ENCODE measurements around the gene SETD3. TPM values are rescaled to one million over a fixed set of nuclear protein-coding genes. Genes with fewer than 3 reads are reported as not detected.

SETD3 gene
- total and polyA plus RNA-seq, 2 of the 8 experiments (the other 6 are each of a cell fraction or from before 2014, with no cell fraction given), result 24.0 to 64.0 TPM

DNA sequence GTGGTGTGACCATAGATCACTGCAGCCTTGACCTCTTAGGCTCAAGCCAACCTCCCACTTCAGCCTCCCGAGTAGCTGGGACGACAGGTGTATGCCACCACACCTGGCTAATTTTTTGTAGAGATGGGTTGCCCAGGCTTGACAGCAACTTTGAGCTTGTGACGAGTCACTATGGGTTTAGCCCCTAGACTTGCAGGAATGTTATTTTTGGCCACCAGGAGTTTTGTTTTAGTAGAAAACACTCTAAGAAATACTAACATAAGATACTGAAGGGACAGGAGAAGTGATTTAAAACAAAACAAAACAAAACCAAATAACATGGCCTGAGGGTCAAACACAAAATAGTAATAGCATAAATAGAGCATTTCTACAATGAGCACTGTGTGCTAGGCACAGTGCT lies 26.4 kb downstream of the SETD3 start:
- TF ChIP-seq ASH2L (IDR thresholded peaks at IDR 0.05; ENCODE audit: low read length), result no peak
- TF ChIP-seq SP4 (IDR thresholded peaks at IDR 0.05; ENCODE audit: low read length), result no peak
- no peak for TF ChIP-seq MAFK (IDR thresholded peaks at IDR 0.05; ENCODE audit: low read depth, low read length)
- no peak for TF ChIP-seq USF2 (IDR thresholded peaks at IDR 0.05; ENCODE audit: low read length)
- no peak for TF ChIP-seq GABPA (IDR thresholded peaks at IDR 0.05; ENCODE audit: borderline replicate concordance, insufficient read depth, low read length)
- no peak for TF ChIP-seq KDM1A (IDR thresholded peaks at IDR 0.05; ENCODE audit: borderline replicate concordance, low read length)
- no peak for TF ChIP-seq BCL11A (IDR thresholded peaks at IDR 0.05; ENCODE audit: low read depth in 2 of 2, low read length in 2 of 2)
- no peak for DNase-seq (ENCODE audit: low read depth in 1 of 2, low spot score in 2 of 2)
- Histone ChIP-seq H3K79me2 (ENCODE audit: control insufficient read depth in 1 of 2, insufficient read depth in 2 of 2, low read length in 2 of 2) (no peaks in the 10 kb centered on the region; a peak in 1 of 4 replicates), H3K4me2 (ENCODE audit: insufficient read depth in 1 of 2, low read depth in 2 of 2, low read length in 2 of 2) (no peak overlapping the region), H2AFZ (ENCODE audit: low read length) (no peak overlapping the region), H4K5ac (ENCODE audit: insufficient read length, low read depth, low read length) (no peak overlapping the region), H3K27me3 (replicated peaks in 1 of 4; ENCODE audit: control insufficient read depth in 3 of 4, extremely low read depth in 1 of 4, insufficient read depth in 3 of 4, low read length in 3 of 4) (no peaks in the 10 kb centered on the region), H2BK120ac (replicated peaks; ENCODE audit: low read depth, low read length) (no peak overlapping the region), H3K79me1 (ENCODE audit: low read depth, low read length) (no peaks in the 10 kb centered on the region), H3K9ac (replicated peaks in 1 of 4; ENCODE audit: extremely low read depth in 1 of 4, low read depth in 3 of 4, low read length in 3 of 4) (no peak overlapping the region), H3K18ac (ENCODE audit: extremely low read depth, low read length) (no peak overlapping the region), H3K27ac (ENCODE audit: low read depth, low read length) (no peak overlapping the region), H3K4ac (replicated peaks; ENCODE audit: insufficient read length, low read depth, low read length) (no peak overlapping the region), H3K36me3 (ENCODE audit: control insufficient read depth in 2 of 4, insufficient read depth in 4 of 4, low read length in 3 of 4) (peaks cover 4 to 11% (median 10%) of the 10 kb centered on the region in 4 experiments; a peak in 5 of 8 replicates), H3K23me2 (ENCODE audit: low read depth, low read length) (no peaks in the 10 kb centered on the region), H4K20me1 (replicated peaks in 1 of 2; ENCODE audit: control insufficient read depth in 1 of 2, insufficient read depth in 2 of 2, low read length in 2 of 2) (no peaks in the 10 kb centered on the region), H2BK20ac (ENCODE audit: low read length) (no peak overlapping the region), H2BK12ac (ENCODE audit: low read depth, low read length) (no peak overlapping the region), H4K91ac (replicated peaks; ENCODE audit: insufficient read length, low read length) (no peak overlapping the region), H3K4me3 (ENCODE audit: extremely low read depth in 1 of 4, insufficient read depth in 2 of 4, low read depth in 3 of 4, low read length in 4 of 4) (no peak overlapping the region), H2BK15ac (ENCODE audit: low read length) (no peak overlapping the region), H3K14ac (ENCODE audit: insufficient read length) (no peak overlapping the region), H2BK5ac (ENCODE audit: low read depth, low read length) (peak overlapping the region; percentile 35; the same call in 1 of the 2 replicates), H3K23ac (ENCODE audit: insufficient read length) (no peak overlapping the region), H4K8ac (ENCODE audit: extremely low read depth, insufficient read depth, low read length) (no peak overlapping the region), H3K4me1 (replicated peaks in 1 of 4; ENCODE audit: control insufficient read depth in 3 of 4, insufficient read depth in 4 of 4, low read length in 3 of 4) (no peaks in the 10 kb centered on the region), H2AK5ac (ENCODE audit: low read depth, low read length) (no peak overlapping the region), H3K56ac (replicated peaks; ENCODE audit: insufficient read length, low read depth, low read length) (no peak overlapping the region), H3K9me3 (ENCODE audit: insufficient read depth in 2 of 2, low read depth in 1 of 2, low read length in 1 of 2) (no peaks in the 10 kb centered on the region)
- ChIA-PET POLR2A (ENCODE audit: partially characterized antibody) (no interaction called here), CTCF (ENCODE audit: partially characterized antibody) (interaction anchor here (0.5 to 1.7 kb wide), 4 partner anchors 8 to 1071 kb away, joined by 3 to 4 read pairs (median 4); no protein-coding TSS in a partner anchor)
- WGBS, 2 experiments (ENCODE audit: extremely low coverage in 1 of 2, insufficient coverage in 1 of 2, insufficient read length in 1 of 2, insufficient replicate concordance in 2 of 2, low coverage in 1 of 2, low lambda C conversion rate in 2 of 2, missing lambda C conversion rate in 1 of 2), result 66% methylated on average over 3 of the region's 3 CpGs; no CpG with 5 or more reads in 1 of the 2 experiments
- no peak for FAIRE-seq

Data from H1 (cell line).